Endothelial cell (in vitro differentiated cells): Measurements from ENCODE around the gene ARVCF. TPM values are rescaled to one million over a fixed set of nuclear protein-coding genes. Genes with fewer than 3 reads are reported as not detected.

Experiments used
- DNase-seq: peaks from one replicate; pipeline ENCODE4 v3.0.0; 2021; ENCODE audit warnings: low spot score
- H3K27ac Mint-ChIP-seq: one replicate; pipeline ENCODE4 v1.8.0; 2021; ENCODE audit warnings: mixed read lengths, inconsistent platforms; ENCODE audit not compliant: unreplicated experiment
- H3K27me3 Mint-ChIP-seq: one replicate; pipeline ENCODE4 v1.8.0; 2021; ENCODE audit warnings: mild to moderate bottlenecking, moderate library complexity, mixed read lengths, inconsistent platforms; ENCODE audit not compliant: unreplicated experiment
- H3K36me3 Mint-ChIP-seq: one replicate; pipeline ENCODE4 v1.8.0; 2021; ENCODE audit warnings: mild to moderate bottlenecking, low read depth, mixed read lengths, inconsistent platforms; ENCODE audit not compliant: unreplicated experiment
- H3K4me1 Mint-ChIP-seq: one replicate; pipeline ENCODE4 v1.8.0; 2021; ENCODE audit warnings: mild to moderate bottlenecking, mixed read lengths, inconsistent platforms; ENCODE audit not compliant: unreplicated experiment
- H3K4me3 Mint-ChIP-seq: one replicate; pipeline ENCODE4 v1.8.0; 2021; ENCODE audit warnings: mild to moderate bottlenecking, mixed read lengths, inconsistent platforms; ENCODE audit not compliant: unreplicated experiment
- H3K9me3 Mint-ChIP-seq: one replicate; pipeline ENCODE4 v1.8.0; 2021; ENCODE audit warnings: mixed read lengths, inconsistent platforms; ENCODE audit not compliant: unreplicated experiment
- CTCF ChIP-seq: fragments of 200-600 bp; sonication (generic); IDR thresholded peaks from one replicate; pipeline ENCODE4 v1.5.0; 2021; ENCODE audit warnings: antibody characterized with exemption; ENCODE audit not compliant: unreplicated experiment
- total RNA-seq: library from RNA; stranded (reverse); fragmentation: NEBNext Ultra II Directional; extraction: Animal tissue kit (Norgen Biotek cat#: 25700); gene quantifications from one replicate; pipeline ENCODE4 v1.2.1, GENCODE V29; 2021; ENCODE audit not compliant: unreplicated experiment

Gene ARVCF
- total RNA-seq, 1 donor from 2014 or later = 67.3 TPM

- H3K4me1 Mint-ChIP-seq = peaks cover 12% of the 10 kb centered on the region
- H3K36me3 Mint-ChIP-seq = peaks cover 6% of the 10 kb centered on the region
- no peak for DNase-seq
- H3K27ac Mint-ChIP-seq = no peak overlapping the region
- TF ChIP-seq CTCF = no peak
- H3K4me3 Mint-ChIP-seq = no peak overlapping the region
- no peaks in the 10 kb centered on the region for H3K9me3 Mint-ChIP-seq
- H3K27me3 Mint-ChIP-seq = peaks cover 4% of the 10 kb centered on the region
Observed at GRCh38 chr22:20035375-20036083, 18.9 kb upstream of the ARVCF start.

DNA sequence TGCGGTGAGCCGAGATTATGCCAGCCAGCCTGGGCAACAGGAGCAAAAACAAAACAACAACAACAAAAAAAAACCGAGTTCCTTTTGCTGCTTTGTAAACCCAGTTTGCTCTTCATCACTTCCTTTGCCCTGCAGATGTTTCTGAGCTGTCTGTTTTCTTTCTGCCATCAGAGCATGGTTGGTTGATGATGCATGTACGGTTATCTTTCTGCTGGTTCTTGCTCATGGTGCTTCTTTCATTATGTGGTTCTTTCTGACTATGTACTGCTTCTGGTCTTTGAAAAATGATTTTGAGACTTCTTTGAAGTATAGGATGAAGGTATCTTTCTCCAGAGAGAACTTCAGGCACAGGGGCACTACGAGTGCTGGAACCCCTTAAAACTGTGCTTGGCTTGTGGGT lies 17.5 kb upstream of the ARVCF start:
- Mint-ChIP-seq H3K9me3 (no peaks in the 10 kb centered on the region), H3K4me1 (peaks cover 12% of the 10 kb centered on the region), H3K4me3 (no peak overlapping the region), H3K36me3 (no peaks in the 10 kb centered on the region), H3K27ac (no peak overlapping the region), H3K27me3 (peaks cover 4% of the 10 kb centered on the region)
- no peak for DNase-seq
- TF ChIP-seq CTCF = no peak

GRCh38 chr22:20033045-20033706 lies 16.6 kb upstream of the ARVCF start:
- DNase-seq = no peak
- Mint-ChIP-seq H3K4me3 (no peak overlapping the region), H3K27me3 (peaks cover 6% of the 10 kb centered on the region), H3K36me3 (no peaks in the 10 kb centered on the region), H3K9me3 (no peaks in the 10 kb centered on the region), H3K27ac (no peak overlapping the region), H3K4me1 (peaks cover 12% of the 10 kb centered on the region)
- no peak for TF ChIP-seq CTCF

- no peak overlapping the region for H3K4me3 Mint-ChIP-seq
- H3K27ac Mint-ChIP-seq = no peak overlapping the region
- H3K36me3 Mint-ChIP-seq = no peaks in the 10 kb centered on the region
- no peaks in the 10 kb centered on the region for H3K9me3 Mint-ChIP-seq
- H3K27me3 Mint-ChIP-seq = peaks cover 6% of the 10 kb centered on the region
- no peak for TF ChIP-seq CTCF
- H3K4me1 Mint-ChIP-seq = peaks cover 7% of the 10 kb centered on the region
- no peak for DNase-seq
Observed at GRCh38 chr22:20032407-20032991, 15.9 kb upstream of the ARVCF start.
